Osteoblast (primary cell): Measurements from ENCODE around the gene GNPAT. TPM values are rescaled to one million over a fixed set of nuclear protein-coding genes. Genes with fewer than 3 reads are reported as not detected.

Experiments used
- DNase-seq: peaks from one replicate; pipeline ENCODE4 v3.0.0; 2011; ENCODE audit warnings: low spot score, mixed read lengths; ENCODE audit not compliant: insufficient read length; ENCODE audit errors: missing footprints
- H2AFZ ChIP-seq: 2 replicates; pipeline ENCODE4 v1.6.0; 2011; ENCODE audit warnings: mild to moderate bottlenecking, low read length
- H3K27ac ChIP-seq: 2 replicates; pipeline ENCODE4 v1.5.1; 2011; ENCODE audit warnings: mild to moderate bottlenecking, low read depth, low read length, moderate library complexity
- H3K27me3 ChIP-seq: 2 replicates; pipeline ENCODE4 v1.6.0; 2012; ENCODE audit warnings: mild to moderate bottlenecking, control low read depth, inconsistent platforms, low read length, moderate library complexity; ENCODE audit not compliant: insufficient read depth
- H3K36me3 ChIP-seq: 2 replicates; pipeline ENCODE4 v1.5.1; 2011; ENCODE audit warnings: mild to moderate bottlenecking, low read length, control low read depth, moderate library complexity; ENCODE audit not compliant: insufficient read depth
- H3K4me1 ChIP-seq: 2 replicates; pipeline ENCODE4 v1.5.1; 2011; ENCODE audit warnings: mild to moderate bottlenecking, low read length, control low read depth, moderate library complexity; ENCODE audit not compliant: insufficient read depth
- H3K4me2 ChIP-seq: 2 replicates; pipeline ENCODE4 v1.6.0; 2011; ENCODE audit warnings: mild to moderate bottlenecking, low read length; ENCODE audit not compliant: insufficient read depth
- H3K4me3 ChIP-seq: fragments of 200-600 bp; sonication (generic); 3 replicates; pipeline ENCODE4 v1.5.1; 2012; ENCODE audit warnings: mild to moderate bottlenecking, low read length, inconsistent platforms; ENCODE audit not compliant: insufficient read depth
- H3K79me2 ChIP-seq: 2 replicates; pipeline ENCODE4 v1.6.0; 2012; ENCODE audit warnings: mild to moderate bottlenecking, low read length, control low read depth, inconsistent platforms; ENCODE audit not compliant: insufficient read depth
- H3K9me3 ChIP-seq: 2 replicates; pipeline ENCODE4 v1.5.1; 2011; ENCODE audit warnings: low read depth, low read length, control low read depth
- H4K20me1 ChIP-seq: 2 replicates; pipeline ENCODE4 v1.6.0; 2012; ENCODE audit warnings: mild to moderate bottlenecking, low read length, control low read depth; ENCODE audit not compliant: insufficient read depth
- CTCF ChIP-seq: IDR thresholded peaks from 2 replicates; pipeline ENCODE4 v1.5.1; 2011; ENCODE audit warnings: mild to moderate bottlenecking, low read depth, low read length, moderate library complexity; ENCODE audit errors: extremely low read depth
- total RNA-seq: library from RNA; depleted of rRNA; stranded (reverse); fragments of >200 nt; gene quantifications from 2 replicates; pipeline ENCODE4 v1.2.3, GENCODE V29; 2012

Gene GNPAT
- total RNA-seq, 1 donor = 52.1 TPM

- Histone ChIP-seq H4K20me1 (no peaks in the 10 kb centered on the region), H3K4me2 (no peak overlapping the region), H3K4me1 (peaks cover 3% of the 10 kb centered on the region), H3K4me3 (no peak overlapping the region), H3K27ac (no peak overlapping the region), H3K36me3 (peaks cover 45% of the 10 kb centered on the region), H3K79me2 (no peaks in the 10 kb centered on the region), H3K27me3 (no peaks in the 10 kb centered on the region), H3K9me3 (no peaks in the 10 kb centered on the region), H2AFZ (no peak overlapping the region)
- TF ChIP-seq CTCF = no peak
- DNase-seq = no peak
These were observed 23.6 kb downstream of the GNPAT start for GRCh38 chr1:231264642-231265041.

- Histone ChIP-seq H4K20me1 (no peaks in the 10 kb centered on the region), H3K27ac (no peak overlapping the region), H2AFZ (no peak overlapping the region), H3K79me2 (no peaks in the 10 kb centered on the region), H3K4me3 (no peak overlapping the region), H3K27me3 (no peaks in the 10 kb centered on the region), H3K36me3 (peaks cover 44% of the 10 kb centered on the region), H3K4me2 (no peak overlapping the region), H3K4me1 (peaks cover 3% of the 10 kb centered on the region), H3K9me3 (no peaks in the 10 kb centered on the region)
- no peak for TF ChIP-seq CTCF
- no peak for DNase-seq
These were observed 24.4 kb downstream of the GNPAT start for GRCh38 chr1:231265379-231265778.

GRCh38 chr1:231266811-231267322 is 25.9 kb downstream of the GNPAT start:
- DNase-seq = no peak
- H4K20me1 ChIP-seq = no peaks in the 10 kb centered on the region
- H3K27me3 ChIP-seq = no peaks in the 10 kb centered on the region
- peaks cover 40% of the 10 kb centered on the region for H3K36me3 ChIP-seq
- H2AFZ ChIP-seq = no peak overlapping the region
- no peaks in the 10 kb centered on the region for H3K79me2 ChIP-seq
- no peak overlapping the region for H3K4me2 ChIP-seq
- no peak for TF ChIP-seq CTCF
- no peak overlapping the region for H3K27ac ChIP-seq
- no peaks in the 10 kb centered on the region for H3K9me3 ChIP-seq
- H3K4me3 ChIP-seq = no peak overlapping the region
- peaks cover 3% of the 10 kb centered on the region for H3K4me1 ChIP-seq

GRCh38 chr1:231272173-231272572 is 31.2 kb downstream of the GNPAT start:
- H3K4me2 ChIP-seq = no peak overlapping the region

More at GRCh38 chr1:231272173-231272572, 31.2 kb downstream of the GNPAT start:
- Histone ChIP-seq H3K9me3 (no peaks in the 10 kb centered on the region), H3K4me3 (no peak overlapping the region), H3K79me2 (no peaks in the 10 kb centered on the region), H2AFZ (no peak overlapping the region), H3K4me1 (peaks cover 16% of the 10 kb centered on the region), H4K20me1 (no peaks in the 10 kb centered on the region), H3K27ac (no peak overlapping the region), H3K36me3 (peaks cover 51% of the 10 kb centered on the region), H3K27me3 (no peaks in the 10 kb centered on the region)
- no peak for DNase-seq
- no peak for TF ChIP-seq CTCF
